Stimulated activated CD4-positive, alpha-beta T cell treated with anti-CD3 and anti-CD28 coated beads, Interleukin-15, amount 100 ng/mL, for 48 hours (primary cell): ENCODE measurements around the gene RXRA.

Source experiments
- DNase-seq, 2 donors: peaks; one replicate each; pipeline ENCODE4 v3.0.0-alpha.2; 2020; ENCODE audit warnings: low read depth in 2 of 2

The RXRA gene

DNA sequence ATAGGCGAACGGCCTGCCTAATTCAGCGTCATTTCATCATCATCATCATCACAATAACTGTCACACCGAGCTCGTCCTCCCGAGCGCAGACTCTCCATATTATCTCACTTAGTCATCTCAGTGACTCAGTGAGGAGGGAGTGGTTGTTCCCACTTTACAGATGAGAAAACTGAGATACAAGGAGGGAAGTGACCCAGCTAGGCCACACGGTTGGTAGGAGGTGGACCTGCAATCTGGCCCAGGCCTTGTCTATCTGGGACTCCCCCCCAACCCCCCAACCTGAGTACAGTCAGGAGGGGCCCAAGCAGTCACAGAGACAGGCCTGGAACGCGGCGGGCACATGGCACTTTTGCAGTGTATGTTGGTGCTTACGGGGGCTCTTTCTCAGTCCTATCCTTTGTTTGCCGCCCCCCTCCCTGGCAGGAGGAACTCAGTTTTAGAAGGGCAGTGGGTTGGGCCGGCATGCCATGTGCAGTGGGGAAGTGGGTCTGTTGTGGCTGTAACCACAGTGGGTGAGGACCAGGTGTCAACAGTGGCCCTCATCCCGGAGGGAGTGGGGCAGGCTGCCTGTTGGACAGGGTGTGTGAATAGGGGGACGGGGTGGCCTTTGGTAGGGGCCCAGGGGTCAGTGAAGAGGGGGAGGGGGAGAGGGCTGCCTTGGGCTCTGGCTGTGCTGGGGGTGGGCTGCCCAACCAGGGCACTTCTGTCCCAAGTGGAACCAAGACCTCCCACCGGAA, 1.7 kb upstream of the RXRA start:
- no peak for DNase-seq

DNA sequence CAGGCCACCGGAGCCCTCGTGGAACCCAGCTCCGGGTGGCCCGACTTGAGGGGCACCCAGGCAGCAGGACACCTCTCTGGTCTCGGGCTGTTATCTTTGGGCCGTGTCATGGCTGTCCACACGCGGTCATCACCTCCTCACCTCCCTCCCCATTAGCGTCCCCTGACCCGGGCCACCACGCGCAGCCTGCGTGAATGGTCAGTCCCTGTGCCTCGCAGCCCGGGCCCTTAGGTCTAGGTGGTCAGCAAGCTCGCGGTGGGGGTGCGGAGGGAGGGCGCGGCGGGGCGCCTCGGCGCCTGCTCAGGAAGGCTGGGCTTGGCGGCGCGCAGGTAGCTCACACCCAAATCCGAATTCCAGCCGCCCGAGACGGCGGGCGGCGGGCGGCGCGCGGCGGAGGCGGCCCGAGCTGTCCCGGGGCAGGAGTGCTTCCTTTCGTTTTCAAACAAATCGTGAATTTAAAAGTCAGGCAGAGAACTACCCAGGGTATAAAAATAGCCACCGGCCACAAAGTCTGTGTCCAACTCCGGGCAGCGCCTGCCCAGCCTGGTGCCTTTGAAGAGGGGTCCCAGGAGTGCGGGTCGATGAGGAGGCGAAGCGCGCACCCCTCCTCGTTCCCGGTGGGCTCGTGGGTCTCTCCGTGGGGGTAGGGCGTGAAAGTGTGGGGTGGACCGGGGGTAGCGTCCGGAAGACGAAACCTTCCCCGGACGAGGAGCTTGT, 1.0 kb upstream of the RXRA start:
- no peak for DNase-seq

DNA sequence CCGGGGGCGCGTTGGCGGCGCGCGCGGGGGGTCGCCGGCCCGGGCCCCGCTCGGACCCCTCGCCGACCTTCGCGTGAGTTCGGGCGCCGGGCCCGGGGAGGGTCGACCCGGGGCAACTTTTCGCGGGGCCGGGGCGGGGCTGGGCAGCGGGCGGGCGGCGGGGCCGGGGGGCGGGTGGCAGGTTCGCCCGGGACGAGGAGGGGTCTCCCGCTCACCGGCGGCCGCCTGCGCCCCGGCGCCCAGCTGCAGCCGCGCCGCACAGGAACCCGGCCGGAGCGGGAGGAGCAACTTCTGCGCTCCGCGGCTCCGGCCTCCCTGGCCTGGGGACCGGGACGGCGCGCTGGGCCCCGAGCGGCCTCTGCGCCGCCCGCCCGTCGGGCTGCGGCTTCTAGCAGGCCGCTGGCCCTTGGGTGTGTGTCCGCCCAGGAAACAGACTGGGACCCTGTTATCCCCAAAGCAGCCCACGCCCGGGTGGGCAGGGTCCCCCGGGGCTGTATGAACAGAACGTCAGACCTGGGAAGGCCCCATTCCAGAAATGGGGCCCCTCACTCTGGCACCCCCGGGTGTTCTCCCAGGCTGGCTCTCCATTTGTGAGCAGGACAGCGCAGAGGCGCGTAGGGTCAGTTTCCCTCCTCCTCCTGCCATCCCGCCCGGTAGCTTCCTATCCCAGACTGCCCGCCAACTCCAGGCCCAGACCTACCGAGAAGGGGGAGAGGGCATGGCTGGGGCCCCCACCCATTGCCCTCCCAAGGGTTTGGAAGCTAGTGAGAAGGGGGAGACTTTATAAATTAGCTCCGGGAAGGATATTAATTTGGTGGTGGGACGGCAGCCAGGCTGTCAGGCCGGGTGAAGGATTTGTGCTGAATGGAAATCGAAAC, 708 bp downstream of the RXRA start:
- no peak for DNase-seq

DNA sequence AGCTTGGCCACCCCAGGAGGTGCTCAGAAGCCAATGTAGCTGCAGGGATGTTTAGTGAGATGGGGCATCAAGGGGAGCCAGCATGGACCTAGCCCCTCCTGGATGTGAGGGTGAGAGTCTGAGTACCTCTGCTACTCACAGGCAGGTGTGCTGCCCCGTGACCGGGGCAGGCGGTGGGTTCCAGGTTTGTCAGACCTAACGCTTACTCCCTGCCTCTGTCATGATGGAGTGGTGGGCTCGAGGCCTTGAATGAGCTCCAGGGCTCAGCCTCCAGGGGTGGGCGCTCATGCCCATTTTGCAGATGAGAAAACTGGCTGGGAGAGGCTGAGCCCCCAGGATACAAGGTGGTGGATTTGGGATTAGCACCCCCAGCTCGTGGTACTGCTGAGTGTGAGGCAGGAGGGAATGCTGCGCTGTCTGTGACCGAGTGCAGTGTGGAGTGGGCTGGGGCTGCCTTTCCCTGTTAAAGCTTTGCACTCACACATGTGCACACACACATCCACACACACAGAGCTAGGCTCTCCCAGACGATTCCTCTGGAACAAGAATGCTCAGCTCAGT, 1.5 kb downstream of the RXRA start:
- no peak for DNase-seq

DNA sequence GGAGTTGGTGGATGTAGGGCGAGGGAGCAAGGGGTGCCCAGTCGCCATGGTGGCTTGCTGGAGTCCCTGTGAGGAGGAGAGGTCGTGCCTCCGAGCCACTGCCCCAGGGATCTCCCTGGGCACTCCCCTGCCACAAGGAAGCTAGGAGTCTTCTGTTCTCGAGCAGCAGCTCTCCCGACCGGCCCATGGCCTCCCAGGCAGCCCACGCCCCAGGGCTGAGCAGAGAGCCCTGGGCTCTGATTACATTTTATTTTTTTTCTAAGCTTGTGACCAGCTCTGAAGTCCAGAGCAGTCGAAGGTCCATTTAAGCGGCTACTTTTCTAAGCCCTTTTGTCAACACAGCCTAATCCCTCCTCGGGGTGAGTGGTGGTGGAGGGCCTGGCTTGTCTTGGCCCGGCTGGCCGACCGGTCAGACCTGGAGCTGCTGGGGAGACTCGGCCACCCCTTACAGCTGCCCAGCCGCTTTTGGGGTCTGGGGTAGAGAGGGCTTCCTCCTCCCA, 2.1 kb downstream of the RXRA start:
- DNase-seq, result no peak

GRCh38 chr9:134328841-134329575, 2.8 kb downstream of the RXRA start:
- DNase-seq, result no peak

GRCh38 chr9:134329576-134329855, 3.3 kb downstream of the RXRA start:
- DNase-seq, result no peak

DNA sequence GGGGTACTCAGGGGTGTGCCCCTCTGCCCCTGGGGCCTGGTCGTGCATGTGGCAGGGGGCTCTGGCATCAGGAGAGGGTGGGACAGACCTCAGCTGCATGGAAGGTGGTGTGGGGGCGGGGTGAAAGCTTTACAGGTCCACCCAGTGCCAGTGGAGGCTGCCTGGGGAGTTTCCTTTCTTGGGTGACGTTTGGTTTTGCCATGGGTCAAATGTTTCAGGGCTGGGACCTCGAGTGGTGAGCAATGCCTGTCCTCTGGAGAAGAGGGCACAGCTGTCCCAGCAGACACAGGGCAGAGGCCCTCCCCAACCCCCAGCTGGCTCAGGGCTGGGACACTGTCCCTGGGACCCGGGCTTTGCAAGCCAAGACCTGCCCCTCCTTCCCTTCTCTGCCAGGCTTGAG, 3.6 kb downstream of the RXRA start:
- DNase-seq, result no peak

DNA sequence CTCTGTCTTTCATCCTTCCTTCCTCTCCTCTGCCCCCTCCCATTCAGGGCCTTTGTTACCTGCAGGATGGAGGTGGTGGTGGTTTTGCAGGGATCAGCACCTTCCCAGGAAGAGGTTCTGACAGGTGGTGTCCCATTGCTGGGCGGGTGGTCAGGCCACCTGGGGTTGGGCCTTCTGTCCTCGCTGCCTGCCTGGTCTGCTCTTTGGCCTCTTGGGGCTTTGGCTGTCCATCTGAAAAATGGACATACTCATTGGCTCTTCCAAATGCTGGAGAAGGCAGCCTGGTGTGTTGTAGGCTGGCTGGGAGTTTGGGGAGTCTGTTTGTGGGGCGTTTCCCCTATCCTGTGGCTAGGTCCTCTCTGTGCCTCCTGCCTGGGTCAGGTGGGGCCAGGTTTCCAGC, 4.3 kb downstream of the RXRA start:
- DNase-seq, result no peak

DNA sequence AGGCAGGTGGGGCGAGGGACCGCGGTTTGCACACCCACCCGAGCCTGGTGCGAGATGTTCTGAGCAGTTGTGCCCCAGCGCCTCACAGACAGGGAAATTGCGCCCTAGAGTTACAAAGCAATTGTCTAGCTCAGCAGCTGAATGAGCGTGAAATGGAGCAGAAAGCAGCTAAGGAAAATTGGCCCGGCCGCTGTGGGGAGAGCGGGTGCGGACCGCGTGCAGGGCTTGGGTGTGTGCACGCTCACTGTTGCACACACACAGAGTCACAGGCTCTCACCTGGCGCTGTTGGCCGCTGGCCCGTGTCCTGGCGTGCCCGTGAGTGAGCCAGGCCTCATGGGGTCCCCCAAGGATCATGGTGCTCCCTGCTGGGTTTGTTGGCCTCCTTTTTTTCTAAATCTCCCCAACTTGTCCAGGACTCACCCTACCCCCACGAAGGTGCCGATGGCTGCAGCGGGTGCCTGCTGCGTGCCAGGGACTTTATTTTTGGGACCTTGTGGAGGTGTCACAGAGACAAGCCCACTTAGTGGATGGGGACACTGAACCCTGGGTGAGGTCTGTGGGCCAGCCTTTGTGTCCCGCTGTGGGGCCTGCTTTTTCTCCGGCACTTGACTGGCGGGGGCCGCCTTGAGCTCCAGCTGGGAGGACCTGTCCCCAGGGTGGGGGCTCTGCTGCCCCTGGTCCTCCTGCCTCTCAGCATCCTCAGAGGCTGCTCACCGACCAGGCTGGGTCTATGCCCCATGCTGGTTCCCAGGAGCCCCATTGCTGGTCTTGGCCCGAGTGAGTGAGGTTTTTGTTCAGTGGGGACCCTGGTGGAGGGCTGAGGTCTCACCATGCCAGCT, 5.2 kb downstream of the RXRA start:
- no peak for DNase-seq

- no peak for DNase-seq
Measured at GRCh38 chr9:134332266-134332665, 6.0 kb downstream of the RXRA start.

GRCh38 chr9:134332841-134333233, 6.6 kb downstream of the RXRA start:
- no peak for DNase-seq

GRCh38 chr9:134333234-134333873, 7.1 kb downstream of the RXRA start:
- DNase-seq, result no peak

DNA sequence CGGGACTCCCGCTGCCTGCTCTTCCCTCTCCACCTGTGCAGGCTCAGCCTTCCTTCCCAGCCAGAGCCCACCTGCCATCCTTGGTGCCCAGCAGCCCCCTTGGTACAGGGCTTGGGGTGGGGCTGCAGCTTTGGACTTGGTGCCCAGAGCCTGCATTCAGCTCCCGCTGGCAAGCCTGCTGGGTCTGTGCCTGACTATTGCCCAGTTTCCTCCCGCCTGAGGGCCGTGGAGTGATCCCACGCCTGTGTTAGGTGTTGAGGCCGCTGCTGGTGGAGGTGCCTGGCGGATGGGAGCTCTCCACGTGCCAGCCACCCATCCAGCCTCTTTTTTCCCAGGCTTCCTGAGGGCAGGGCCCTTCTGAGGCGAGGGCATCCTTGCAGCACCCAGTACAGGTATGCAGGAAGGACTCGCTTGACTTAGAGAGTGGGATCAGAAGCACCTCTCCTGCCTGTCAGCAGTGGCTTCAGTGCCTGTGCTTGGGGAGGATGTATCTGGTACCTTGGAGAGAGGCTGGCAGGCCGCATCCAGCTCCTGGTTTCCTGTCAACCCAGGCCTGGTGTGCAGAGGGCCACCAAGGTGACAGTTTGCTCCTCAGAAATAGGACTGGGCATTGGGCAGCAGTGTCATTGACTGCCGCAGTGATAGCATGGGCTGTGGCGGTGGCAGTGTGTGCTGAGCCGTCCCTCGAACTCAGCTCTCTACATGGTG, 7.8 kb downstream of the RXRA start:
- DNase-seq, result no peak

- DNase-seq, result no peak
Measured at GRCh38 chr9:134335061-134335460, 8.8 kb downstream of the RXRA start.

GRCh38 chr9:134335486-134336220, 9.4 kb downstream of the RXRA start:
- DNase-seq, result no peak

DNA sequence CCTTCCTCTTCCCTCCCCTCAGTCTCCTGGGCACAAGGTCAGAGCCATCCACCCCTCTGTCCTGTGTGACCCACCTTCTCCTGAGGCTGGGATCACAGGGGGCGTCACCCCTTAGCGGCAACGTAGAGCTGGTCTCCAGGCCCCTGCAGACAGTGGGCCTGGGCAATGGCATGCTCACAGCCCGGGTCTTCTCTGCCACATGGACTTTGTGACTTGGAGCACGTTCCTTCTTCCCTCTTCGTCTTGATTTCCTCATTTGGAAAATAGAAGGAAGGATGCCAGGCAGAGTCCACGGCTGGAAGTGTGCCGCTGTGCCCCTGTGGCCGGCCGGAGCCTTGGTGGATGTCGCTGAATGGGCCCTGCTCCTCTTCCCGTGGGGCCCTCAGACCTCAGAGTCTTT, 10.0 kb downstream of the RXRA start:
- DNase-seq, result no peak

- DNase-seq, result no peak
Measured at GRCh38 chr9:134336924-134337323, 10.7 kb downstream of the RXRA start.

GRCh38 chr9:134337469-134337868, 11.2 kb downstream of the RXRA start:
- DNase-seq, result no peak
